NCI-H1417 treated with DMSO at 0.1 percent for 48 hours (cell line): ENCODE measurements around the gene PCSK6.
A peak's percentile ranks its signal among the peaks of the same experiment; 100 is the strongest.
"Not testable (repeated sequence)": the region's sequence is repeated elsewhere in the genome, so short reads cannot be mapped to it uniquely, and the experiment has no call there.

Source experiments
- DNase-seq: peaks from one replicate; lab custom pipeline; 2025; lab: John Stamatoyannopoulos, UW

Gene PCSK6

DNA sequence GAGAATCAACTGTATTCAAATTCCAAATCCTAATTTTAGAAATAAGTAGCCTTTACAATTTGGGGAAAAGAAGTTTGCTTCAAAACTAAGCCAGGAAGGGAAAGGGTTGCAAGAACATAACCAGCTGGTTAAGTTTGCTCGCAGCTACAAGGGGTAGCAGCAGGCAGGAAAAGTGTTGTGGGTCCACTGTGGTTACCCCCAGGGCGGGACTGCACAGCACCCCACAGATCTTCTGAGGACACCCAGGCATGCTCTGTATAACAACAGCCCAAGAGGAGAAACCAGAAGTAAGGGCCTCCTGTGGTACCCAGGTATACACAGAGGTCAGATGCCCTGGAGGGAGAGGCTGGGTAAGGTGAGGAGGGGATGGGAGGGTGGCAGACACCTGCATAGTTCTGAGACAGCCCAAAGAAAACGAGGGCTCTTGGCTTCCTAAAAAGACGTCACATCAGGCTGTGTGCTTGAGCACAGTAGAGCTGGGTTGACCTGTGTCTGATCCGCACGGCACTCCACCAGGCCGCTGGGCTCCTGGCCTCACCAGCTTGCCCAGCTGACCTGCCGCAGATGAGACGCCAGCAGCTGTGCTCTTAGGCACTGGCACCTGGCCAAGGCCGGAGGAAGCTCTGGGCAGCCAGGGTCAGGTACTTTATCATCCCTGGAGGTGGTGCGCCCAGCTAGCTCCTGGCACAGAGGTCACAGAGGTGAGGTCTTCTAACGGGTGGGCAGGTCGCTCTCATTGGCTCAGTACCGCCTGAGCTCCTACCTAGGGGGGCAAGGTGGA lies 112.7 kb downstream of the PCSK6 start:
- no peak for DNase-seq

DNA sequence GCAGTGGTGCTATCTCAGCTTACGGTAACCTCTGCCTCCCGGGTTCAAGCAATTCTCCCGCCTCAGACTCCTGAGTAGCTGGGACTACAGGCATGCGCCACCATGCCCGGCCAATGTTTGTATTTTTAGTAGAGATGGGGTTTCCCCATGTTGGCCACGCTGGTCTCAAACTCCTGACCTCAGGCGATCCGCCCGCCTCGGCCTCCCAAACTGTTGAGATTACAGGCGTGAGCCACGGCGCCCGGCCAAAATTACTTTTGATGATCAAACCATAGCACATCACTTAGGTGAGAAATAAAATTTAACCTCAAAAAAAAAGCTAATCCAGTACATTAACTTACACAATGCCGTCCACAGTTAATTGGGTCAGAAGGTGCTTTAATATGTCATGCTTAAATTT lies 114.5 kb downstream of the PCSK6 start:
- not testable (repeated sequence) for DNase-seq

DNA sequence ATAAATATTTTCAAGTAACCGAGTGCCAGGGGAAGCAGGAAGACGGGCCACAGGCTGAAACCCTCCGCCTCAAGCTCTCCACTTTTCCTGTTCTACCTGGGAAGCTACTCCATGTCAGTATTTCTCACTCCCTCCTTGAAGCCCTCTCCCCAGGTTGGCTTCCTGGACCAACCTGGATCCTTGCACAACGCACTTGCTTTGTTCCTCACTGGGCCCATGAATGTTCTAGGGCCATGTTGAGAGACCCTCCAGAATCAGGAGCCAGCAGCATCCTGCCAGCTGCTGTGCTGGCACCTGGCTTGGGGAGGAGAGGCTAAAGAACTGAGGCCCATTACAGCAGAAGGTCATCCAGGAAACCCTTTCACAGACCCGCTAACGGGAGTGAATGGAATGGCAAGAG lies 115.2 kb downstream of the PCSK6 start:
- DNase-seq, result no peak

DNA sequence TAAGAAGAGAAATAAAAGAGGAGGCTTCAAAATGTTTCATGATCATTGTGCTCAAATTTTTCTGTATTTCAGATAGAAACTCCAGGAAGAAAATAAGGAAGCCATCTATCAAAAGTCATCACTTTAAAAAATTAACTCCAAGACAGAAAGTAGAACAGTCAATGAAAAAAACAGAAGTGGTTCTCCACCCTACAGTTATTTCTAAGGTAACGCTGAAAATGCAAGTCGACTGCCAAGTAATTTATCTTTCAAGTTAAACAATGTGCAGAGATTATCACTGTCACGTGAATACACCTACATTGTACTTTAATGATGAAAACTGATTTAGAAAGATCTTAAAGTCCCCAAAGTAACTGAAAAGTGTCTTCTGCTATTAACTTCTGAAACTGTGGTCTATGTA lies 115.9 kb downstream of the PCSK6 start:
- no peak for DNase-seq

DNA sequence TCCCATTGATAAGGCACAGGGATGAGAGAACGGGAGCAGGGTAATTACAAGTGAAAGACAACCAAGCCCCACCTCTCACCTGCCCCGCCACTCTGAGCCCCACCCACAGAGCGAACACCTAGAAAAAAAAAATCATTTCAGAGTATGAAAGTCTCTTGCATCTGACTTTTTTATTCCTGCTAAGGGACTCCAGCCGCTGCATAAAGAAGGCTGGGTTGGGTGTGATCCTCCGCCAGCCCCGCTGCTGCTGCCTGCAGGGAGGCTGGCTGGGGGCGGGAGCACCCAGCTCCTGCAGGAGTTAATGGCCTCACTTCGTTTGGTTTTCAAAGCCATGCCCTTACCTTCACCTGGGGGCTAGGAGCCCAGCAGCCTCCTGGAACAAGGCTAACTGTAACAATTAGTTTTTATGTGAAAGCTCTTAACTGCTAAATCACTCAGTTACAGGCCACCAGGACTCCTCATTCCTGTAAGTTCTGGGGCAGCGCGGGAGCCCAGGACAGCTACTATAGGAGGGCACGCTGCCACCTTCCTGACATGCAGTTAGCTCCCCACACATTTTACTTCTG lies 116.5 kb downstream of the PCSK6 start:
- no peak for DNase-seq

DNA sequence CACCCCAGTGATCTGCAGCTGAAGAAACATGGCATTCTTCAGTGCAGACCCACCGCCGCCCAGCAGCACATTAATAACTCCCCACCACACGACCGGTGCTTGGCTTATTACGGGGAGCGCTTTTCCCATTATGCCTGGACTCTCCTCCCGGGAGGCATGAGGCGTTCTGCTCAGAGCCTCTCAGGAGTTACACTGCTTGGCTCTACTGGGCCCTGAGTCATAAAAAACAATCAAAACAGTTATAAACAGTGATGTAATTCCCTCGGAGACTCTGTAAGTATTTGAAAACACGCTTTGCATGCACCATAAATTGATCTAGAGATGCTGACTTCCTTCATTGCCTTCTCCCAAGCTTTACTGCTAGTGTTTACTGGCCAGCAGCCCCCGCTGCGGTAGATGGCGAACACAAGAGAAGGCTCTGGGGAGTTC lies 117.3 kb downstream of the PCSK6 start:
- no peak for DNase-seq

DNA sequence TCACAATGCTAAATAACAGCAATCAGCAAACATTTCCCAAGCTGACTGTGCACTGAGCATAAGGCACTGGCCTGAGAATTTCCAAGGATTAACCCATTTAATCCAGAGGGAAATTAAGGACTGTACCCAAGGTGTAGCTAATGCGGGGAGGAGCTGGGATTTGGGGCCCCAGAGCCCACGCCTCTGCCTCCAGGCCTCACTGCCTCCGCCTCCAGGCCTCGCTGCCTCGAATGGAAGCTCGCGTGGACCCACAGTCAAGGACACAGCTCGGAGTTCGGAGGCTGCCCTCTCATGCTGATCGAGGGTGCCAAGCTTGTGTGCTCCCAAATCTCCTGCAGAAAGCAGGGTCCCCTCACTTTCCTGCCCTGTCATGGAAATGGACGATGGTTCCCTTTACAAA lies 118.0 kb downstream of the PCSK6 start:
- no peak for DNase-seq

DNA sequence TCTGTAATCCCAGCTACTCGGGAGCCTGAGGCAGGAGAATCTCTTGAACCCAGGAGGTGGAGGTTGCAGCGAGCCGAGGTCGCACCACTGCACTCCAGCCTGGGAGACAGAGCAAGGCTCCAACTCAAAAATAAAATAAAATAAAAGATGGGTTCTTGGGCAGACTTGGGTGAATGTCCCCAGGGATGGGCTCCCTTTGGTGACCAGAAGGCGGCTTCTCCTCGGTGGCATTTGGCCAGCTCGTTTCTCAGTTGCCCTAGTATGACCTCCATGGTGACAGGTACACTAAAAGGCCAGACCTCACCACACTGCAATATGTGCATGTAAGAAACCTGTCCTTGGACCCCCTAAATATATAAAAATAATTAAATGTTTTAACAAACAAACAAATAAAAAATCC lies 118.4 kb downstream of the PCSK6 start:
- no peak for DNase-seq

DNA sequence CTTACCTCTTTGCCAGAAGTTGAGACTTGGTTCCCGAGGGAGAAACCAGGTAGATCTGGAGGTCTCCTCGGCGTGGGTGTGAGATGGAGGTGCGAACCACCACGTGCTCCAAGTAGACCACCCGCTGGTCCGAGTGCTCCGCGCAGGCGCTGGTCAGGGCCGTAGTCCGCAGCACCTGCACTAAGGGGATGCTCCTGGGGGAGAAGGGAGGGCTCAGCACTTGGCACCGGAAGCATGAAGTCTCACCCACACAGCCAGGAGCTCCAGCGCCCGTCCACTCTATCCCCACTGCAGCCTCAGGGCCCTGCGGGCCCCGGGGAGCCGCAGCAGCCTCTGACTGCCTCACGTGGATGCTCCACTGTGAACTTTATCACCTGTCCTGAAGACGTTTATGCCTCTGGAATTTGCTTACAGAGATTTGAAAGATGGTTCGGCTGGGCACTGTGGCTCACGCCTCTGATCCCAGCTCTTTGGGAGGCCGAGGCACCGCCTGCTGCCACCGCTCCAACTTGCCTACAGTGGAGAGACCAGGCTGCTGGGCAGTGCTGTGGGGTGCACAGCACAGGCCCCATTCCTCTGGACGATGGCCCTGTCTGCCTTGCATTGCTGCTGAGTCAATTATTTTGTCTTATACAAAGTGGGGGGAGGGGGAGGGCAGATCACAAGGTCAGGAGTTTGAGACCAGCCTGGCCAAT lies 119.0 kb downstream of the PCSK6 start:
- no peak for DNase-seq

DNA sequence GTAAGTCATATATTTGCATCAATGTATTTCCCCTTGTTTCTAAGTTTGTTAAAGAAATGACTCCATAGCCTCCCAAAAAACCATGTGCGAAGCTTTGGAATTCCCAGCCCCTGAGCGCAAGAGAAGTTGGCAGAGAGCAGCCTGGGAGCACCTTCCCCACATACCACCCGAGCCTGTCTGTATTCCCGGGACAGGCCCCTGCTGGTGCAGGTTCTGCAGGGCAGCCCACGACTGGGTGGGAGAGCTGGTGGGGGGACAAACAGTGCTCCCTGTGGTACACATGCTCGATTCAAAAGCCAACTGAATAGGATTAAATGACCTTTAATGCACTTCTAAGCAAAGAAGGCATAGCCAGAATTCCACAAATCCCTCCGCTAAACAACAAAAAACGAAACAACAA lies 119.8 kb downstream of the PCSK6 start:
- no peak for DNase-seq

DNA sequence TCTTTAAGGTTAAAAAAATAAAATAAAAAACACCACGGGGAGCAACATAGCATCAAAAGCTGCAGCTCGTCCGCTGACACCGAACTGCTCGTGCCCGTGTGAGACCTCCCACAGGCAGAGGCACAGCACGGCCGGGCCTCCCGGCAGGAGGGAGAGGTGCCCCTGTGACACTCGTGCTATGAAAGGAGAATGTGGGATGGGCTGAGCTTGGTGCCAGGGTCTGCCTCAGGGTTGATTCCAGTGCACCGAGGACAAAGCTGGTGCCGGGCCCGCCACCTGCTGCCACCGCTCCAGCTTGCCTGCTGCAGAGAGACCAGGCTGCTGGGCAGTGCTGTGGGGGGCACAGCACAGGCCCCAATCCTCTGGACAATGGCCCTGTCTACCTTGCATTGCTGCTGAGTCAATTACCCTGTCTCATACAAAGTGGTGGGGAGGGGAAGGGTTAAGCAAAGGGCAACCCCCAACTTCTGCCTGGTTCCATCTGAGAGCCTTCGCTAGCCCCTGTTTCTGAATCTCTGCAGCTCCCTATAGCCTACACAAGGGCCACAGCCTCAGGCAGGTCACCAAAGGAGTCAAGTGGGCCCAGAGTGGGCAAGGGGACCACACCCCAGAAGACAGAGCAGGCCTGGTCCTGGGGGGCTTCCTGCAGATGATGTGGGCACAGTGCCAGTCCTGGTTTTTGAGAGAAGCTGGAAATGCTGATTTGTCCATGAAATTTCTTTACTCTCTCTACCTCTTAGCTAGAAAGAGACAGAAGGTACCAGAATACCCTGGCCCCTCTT lies 120.5 kb downstream of the PCSK6 start:
- DNase-seq, result no peak

DNA sequence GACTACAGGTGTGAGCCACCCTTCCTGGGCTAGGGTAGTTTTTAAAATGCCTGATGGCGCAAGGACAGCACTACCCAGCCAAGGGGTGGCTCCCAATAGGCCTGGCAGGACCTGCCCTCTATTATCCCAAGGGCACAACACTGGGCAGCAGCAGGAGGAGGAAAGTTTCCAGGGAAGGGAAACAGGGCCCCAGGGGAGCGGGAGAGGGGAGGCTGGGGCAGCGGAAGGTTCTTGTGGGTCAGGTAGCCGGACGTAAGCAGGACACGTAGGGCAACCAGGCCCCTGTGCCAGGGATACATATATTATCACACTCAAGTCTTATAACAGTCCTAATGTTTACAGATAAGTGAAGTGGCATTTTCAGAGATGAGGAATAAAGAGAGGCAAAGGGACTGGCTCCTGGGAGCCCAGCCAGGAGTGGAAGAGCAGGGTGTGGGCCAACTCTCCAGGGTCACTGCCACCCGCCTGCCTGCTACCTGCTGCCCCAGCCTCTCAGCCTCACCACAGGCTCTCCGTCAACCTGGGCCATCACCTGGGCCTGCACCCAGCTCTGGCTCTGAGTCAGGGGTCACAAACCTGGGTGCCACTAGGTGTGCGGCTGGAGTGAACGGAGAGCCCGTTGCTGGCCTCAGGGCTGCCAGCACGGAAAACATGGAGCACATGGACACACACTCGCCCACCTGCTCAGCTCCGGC lies 121.3 kb downstream of the PCSK6 start:
- no peak for DNase-seq

DNA sequence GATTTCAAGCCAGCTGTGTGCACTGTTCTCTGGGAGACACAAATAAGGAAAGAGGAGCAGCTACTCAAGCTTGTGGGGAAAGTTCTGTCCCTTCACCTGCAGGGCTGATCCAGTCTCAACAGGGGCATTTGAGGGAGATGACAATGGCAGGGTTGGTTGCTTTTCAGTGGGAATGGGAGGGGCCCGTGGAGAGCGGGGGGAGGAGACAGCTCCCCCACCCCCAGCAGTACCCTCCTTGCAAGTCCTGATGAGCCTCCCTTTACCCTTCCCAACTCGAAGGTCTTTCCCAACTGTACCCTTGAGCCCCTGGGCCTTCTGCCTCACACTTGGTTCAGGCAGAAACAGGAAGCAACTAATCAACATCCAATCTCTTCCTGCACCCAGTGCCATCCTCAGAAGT lies 122.7 kb downstream of the PCSK6 start:
- no peak for DNase-seq

DNA sequence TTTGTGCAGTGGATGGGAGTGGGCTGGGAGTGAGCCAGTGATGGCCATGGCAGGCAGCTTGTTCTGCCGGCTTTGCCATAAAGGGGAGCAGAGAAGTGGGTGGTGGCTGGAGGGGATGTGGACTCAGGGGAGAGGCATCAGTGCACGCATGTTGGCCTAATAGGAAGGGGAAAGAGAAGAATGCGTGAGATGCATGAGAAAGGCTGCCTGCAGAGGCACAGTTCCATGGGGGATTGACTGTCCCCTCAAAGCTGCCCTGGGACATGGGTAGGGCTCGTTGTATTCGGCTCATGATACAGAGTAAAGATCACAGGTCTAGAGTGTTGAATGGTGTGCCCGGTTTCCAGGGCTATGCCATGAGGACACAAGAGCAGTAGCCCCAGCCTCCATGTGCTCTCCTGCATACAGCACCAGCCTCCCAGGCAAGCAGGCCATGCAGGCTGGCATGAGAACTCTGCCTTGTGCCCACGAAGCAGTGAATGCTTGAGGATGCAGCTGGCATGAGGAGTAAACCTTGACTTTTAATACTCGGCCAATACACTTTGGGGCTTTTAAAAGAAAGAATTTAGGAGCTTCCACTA lies 126.4 kb downstream of the PCSK6 start:
- DNase-seq, result no peak

DNA sequence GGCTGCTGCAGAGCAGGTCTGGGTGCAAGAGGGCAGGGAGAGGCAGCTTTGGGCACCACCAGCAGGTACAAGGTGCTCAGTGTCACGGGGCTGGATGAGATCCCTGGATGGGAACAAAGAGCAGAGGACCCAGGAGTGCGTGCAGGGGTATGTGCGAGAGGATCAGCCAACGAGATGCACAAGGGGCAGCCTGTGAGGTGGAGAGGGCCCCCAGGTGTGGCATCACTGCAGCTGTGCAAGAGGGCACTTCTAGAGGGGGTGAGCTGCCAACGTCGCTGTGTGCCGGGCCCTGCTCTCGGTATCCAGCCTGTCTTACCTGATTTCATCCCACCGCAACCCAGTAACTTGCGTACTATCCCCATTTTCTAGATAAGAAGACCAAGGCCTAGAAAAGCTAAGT lies 127.1 kb downstream of the PCSK6 start:
- DNase-seq, result no peak

DNA sequence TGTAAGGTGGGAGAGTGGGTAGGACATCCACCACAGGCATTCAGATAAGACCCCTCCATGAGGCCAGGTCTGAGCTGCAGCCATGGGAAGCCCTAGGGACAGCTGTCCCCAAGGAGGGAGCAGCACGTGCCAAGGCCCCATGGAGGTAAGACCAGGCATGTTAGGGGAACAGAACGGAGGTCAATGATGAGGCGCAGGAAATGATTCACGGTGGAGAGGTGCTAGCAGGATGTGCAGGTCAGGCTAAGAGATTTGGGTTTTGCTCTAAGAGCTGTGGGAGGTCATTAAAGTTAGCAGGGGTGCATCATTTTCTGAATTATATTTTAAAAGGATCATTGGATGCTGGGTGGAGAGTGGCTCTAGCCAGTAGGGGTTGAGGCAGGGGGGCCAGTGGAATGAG lies 128.1 kb downstream of the PCSK6 start:
- no peak for DNase-seq

DNA sequence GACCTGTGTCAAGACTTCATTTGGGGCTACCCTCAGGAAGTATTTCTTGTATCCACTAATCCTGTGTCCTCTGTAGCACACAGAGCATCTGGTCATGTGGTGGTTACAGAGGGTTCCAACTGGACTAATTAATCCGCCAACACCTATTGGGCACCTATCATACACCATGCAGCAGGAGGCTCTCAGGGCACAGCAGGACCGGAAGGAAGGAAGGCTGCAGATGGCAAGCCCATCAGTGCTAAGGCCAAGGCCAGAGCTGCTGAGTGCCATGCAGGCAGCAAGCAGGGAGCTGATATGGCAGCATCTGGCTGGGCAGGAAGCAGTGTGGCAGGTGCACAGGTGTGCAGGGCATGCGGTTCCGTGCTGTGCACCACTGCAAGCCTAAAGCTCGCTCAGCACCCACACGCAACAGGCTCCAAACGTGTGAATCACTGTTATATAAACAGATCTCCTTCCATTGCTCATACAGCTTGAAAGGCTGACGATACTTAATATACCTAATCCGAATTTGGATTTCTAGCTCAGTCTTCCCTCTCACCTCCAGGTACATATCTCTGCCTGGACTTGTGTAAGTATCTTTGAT lies 130.1 kb downstream of the PCSK6 start:
- peak; percentile 25 for DNase-seq

DNA sequence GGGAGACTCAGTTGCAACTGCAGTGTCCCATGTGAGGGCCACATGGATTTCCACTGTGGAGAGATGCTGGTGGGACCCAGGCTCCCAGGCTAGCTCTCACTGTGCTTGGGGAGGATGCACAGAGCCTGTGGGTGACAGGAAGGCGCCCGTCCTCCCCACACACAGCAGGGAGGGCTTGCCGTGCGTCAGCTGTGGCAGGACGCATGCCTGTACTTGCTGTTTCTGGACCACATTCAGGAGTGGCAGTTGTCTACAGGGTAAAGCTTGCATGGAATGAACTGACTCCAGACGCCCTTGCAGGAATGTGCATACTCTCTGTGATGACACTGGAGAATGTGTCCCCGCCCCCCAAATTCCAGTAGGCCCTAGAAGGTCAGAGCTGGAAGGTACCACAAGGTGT lies 130.6 kb downstream of the PCSK6 start:
- DNase-seq, result no peak

DNA sequence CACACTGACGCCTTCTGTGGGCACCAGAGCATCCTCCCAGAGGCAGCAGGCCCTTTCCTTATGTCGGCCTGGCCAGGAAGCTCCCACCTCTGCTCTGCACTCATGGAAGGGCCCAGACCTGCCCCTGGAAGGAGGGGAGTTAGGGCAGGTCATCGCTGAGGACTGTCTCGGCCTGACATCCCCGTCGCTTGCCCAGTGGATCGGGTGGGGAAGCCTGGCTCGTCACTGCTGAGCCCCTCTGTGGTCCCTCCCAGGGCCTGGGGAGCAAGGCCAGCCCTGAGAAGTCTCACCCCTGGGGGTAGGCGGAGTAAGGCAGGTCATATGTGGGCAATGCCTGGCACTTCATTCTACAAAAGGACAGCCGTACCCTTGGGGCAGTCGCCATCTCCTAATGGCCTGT lies 131.6 kb downstream of the PCSK6 start:
- DNase-seq, result no peak

DNA sequence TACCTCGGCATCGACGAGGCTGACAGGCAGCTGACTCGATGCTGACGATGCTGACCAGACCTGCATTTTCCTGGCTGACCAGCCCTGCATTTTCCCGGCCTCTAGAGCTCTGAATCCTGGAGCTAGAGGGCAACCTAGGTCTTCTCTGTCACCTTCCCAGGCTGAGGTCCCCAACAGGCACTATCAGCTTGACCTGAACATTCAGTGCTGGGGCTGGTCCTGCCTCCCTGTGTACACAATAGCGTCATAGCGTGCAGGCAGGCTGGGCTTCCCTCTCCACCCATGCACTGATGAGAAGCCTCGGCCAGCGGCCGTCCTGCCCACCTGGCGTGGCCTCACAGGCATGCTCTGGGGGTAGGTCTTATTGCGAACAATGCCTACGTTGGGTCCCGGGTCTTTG lies 132.2 kb downstream of the PCSK6 start:
- DNase-seq, result no peak

DNA sequence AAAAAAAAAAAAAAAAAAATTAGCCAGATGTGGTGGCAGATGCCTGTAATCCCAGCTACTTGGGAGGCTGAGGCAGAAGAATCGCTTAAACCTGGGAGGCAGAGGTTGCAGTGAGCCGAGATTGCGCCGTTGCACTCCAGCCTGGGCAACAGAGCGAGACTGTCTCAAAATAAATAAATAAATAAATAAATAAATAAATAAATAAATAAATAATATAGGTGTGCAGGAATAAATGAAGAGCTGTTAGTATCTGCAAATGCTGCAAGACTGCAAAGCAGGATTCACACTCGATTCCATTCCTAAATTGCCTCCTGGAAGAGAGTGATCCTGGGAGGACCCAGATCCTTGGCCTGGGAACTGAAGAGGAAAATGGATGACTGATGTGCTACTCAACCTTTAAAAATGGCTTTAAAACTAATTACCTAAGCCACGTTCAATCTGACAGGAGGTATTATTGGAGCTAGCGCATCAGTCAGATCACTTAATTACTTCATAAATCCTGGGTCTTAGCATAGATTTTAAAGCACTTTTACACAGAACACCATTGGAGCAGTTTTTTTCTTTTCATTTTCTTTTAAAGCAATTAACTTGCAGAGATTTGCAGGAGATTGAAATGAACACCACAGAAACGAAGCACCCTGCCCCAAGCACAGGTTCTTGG lies 132.9 kb downstream of the PCSK6 start:
- DNase-seq, result not testable (repeated sequence)
